Left cardiac atrium (tissue), 4 donors: ENCODE measurements around the gene NUMBL. TPM values are rescaled to one million over a fixed set of nuclear protein-coding genes. Genes with fewer than 3 reads are reported as not detected.
"Not testable (repeated sequence)": the region's sequence is repeated elsewhere in the genome, so short reads cannot be mapped to it uniquely, and the experiment has no call there.

ENCODE experiments used
- ATAC-seq, 2 donors: fragments of 200-7000 bp; cut with Tn5 transposase; one replicate each; pipeline ENCODE4 v1.9.1; 2020; ENCODE audit warnings: mild to moderate bottlenecking in 2 of 2, moderate library complexity in 2 of 2
- DNase-seq: peaks from one replicate; pipeline ENCODE4 v3.0.0-alpha.2; 2020
- intact Hi-C, 2 donors: fragments of 100-400 bp; cut with DNase I; formaldehyde crosslinking; loops; one replicate each; pipeline versions ENCODE4 v1.14.1 to v1.15.1; 2022 to 2023
- total RNA-seq, 2 donors: library from RNA; stranded (reverse); fragmentation: NEBNext Ultra II Directional; extraction: Animal tissue kit (Norgen Biotek cat#: 25700); gene quantifications; one replicate each; pipeline ENCODE4 v1.2.1, GENCODE V29; 2021
- donor health status: DM: no; HTN: yes; CAD: no.
- donor health status: DM: no; HTN: yes; CAD: no; lungs with severe emphysema.
- donor health status: DM: yes; HTN: yes; CAD: no.
- donor health status: Dilated cardiomyopathy.

Gene NUMBL
- total RNA-seq, 2 donors from 2014 or later = 17.6 to 24.6 TPM

DNA sequence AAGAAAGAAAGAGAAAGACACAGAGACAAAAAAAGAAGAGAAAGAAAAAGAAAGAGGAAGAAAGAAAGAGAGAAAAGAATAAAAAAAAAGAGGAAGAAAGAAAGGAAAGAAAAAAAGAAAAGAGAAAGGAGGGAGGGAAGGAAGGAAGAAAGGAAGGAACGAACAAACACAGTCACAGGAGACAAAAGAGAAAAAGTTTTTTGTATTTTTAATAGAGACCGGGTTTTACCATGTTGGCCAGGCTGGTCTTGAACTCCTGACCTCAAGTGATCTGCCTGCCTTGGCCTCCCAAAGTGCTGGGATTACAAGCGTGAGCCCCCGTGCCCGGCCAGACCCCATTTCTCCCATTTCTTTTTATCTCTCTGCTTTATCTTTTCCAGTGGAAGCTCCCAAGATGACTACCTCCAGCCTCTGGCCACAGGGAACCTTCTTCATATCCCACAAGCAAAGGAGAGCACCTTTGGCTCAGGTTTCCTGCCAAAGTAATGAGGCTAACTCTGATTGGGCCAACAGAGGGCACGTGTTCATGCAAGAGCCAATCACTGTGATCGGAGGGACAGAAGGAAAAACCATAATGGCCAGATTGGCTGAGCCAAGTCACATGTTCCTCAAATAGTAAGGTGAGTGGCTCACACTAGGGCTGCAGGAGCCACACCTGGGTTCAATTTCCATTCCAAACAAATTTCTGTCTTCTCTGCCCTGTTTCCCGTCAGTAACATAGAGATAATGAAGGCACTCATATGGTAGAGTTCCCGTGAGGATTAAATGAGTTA is 40.4 kb downstream of the NUMBL start:
- intact Hi-C loops, ATAC-seq, DNase-seq: not testable (repeated sequence)

- ATAC-seq = no peak
- no peak for DNase-seq
- intact Hi-C loops = no loop called here
Measured at GRCh38 chr19:40646743-40647254, 43.7 kb downstream of the NUMBL start.

- DNase-seq (no peak), ATAC-seq (no peak)
- intact Hi-C loops = no loop called here
Measured at GRCh38 chr19:40642757-40643305, 47.6 kb downstream of the NUMBL start.

- ATAC-seq (no peak), DNase-seq (no peak)
- intact Hi-C loops = no loop called here
Measured at GRCh38 chr19:40642051-40642706, 48.3 kb downstream of the NUMBL start.

GRCh38 chr19:40641281-40641680 is 49.2 kb downstream of the NUMBL start:
- intact Hi-C loops = no loop called here
- no peak for DNase-seq
- ATAC-seq = peak in 1 of 2 donors; percentile 42

GRCh38 chr19:40640744-40641143 is 49.7 kb downstream of the NUMBL start:
- DNase-seq = no peak
- ATAC-seq = peak; percentile 55 to 61
- intact Hi-C loops = no loop called here

DNA sequence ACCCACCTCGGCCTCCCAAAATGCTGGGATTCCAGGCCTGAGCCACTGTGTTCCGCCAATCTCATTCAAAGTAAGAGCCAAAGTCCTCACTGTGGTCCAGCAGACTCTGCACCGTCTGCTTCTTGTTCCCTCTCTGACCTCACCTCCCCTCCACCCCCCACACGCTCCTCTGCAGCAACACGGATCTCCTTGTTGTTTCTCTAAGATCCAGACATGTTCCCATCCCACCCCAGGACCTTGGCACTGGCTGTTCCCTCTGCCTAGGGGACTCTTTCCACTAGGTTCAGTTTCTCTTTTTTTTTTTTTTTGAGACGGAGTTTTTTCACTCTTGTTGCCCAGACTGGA is 50.8 kb downstream of the NUMBL start:
- ATAC-seq (peak; percentile 24 to 48), DNase-seq (no peak)
- intact Hi-C loops = loop anchor here in 1 of 2 donors (10.0 kb wide), 1 partner anchor 105 kb away; no protein-coding TSS in a partner anchor

GRCh38 chr19:40638327-40638726 is 52.1 kb downstream of the NUMBL start:
- ATAC-seq = no peak
- intact Hi-C loops = loop anchor here in 1 of 2 donors (10.0 kb wide), 1 partner anchor 104 kb away; no protein-coding TSS in a partner anchor
- DNase-seq = no peak

- intact Hi-C loops = loop anchor here in 1 of 2 donors (10.0 kb wide), 1 partner anchor 98 kb away; no protein-coding TSS in a partner anchor
- no peak for ATAC-seq
- DNase-seq = no peak
Measured at GRCh38 chr19:40633207-40633606, 57.2 kb downstream of the NUMBL start.

DNA sequence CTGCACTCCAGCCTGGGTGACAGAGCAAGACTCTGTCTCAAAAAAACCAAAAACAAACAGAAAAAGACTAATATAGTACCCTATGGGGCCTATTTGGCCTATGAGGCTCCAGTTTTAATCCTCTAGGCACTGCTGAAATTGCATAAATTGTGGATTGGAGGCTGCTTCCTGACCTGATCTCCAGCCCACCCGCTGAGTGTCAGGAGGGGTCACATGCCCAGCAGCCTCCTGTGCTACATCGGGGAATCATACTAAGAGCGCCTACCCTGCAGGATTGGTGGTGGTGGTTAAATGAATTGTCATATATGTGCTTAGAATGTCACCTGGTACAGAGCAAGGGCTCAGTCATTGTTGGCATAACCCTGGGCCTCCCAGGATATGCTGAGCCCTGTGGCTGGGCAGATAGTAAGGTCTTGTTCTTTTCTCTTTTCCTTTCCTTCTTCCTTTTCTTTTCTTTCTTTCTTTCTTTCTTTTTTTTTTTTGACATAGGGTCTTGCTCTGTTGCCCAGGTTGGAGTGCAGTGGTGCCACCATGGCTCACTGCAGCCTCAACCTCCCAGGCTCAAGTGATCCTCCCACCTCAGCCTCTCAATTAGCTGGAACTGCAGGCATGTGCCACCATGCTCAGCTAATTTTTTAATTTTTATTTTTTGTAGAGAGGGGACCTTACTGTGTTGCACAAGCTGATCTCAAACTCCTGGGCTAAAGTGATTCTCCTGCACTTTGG is 58.0 kb downstream of the NUMBL start:
- intact Hi-C loops = loop anchor here in 1 of 2 donors (10.0 kb wide), 1 partner anchor 98 kb away; no protein-coding TSS in a partner anchor
- no peak for ATAC-seq
- DNase-seq = no peak

DNA sequence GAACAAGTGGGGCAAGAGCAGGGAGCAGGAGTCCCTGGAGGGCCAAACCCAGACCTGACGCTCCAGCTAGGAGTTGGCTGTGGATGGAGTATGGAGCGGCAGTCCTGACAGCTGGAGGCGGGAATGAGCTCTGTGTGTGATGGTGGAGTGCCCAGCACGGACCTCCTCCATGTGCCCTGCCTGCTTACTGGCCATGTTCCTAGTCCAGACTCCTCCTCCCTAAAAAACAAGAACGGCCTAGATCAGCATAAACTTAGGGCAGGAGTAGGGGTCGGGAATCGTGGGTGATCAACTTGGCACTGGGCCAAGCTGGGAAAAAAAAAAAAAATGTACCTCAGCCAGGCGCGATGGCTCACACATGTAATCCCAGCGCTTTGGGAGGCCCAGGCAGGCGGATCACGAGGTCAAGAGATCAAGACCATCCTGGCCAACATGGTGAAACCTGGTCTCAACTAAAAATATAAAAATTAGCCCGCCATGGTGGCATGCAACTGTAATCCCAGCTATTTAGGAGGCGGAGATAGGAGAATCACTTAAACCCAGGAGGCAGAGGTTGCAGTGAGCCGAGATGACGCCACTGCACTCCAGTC is 59.8 kb downstream of the NUMBL start:
- intact Hi-C loops = loop anchor here in 1 of 2 donors (10.0 kb wide), 1 partner anchor 96 kb away; no protein-coding TSS in a partner anchor
- no peak for DNase-seq
- ATAC-seq = no peak

- DNase-seq = no peak
- intact Hi-C loops = no loop called here
- no peak for ATAC-seq
Measured at GRCh38 chr19:40629346-40629745, 61.1 kb downstream of the NUMBL start.

DNA sequence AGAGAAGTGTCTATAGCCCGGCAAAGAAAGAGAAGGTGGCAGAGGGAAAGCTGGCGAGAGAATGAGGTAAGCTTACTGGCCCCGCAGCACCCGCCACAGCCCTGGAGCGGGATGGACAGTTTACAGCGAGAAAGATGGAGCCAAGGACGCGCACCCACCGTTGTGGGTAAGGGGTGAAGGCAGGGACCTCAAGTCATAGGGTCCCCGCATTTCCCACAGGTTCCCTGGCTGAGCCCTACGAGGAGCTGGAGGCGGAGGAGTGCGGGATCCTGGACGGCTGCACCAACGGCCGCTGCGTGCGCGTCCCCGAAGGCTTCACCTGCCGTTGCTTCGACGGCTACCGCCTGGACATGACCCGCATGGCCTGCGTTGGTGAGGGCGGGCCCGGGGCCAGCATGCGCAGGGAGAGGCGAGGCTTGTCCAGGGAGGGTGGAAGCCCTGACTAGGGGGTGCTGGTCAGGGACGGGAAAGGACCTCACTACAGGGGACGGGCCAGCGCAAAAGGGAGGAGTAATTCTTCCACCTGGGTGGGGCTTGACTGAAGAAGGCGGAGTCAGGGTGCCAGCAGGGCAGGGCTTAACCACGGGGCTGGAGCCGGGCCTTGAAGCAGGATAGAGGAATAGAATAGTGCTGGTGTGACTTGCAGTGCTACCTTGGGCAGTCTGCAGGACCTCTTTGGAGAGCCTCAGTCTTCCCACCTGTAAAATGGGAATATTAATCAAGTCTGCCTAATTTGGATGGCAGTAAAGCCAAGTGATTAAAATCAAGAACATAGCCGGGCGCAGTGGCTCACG is 62.8 kb downstream of the NUMBL start:
- ATAC-seq (peak in 1 of 2 donors; percentile 7), DNase-seq (no peak)
- intact Hi-C loops = no loop called here

DNA sequence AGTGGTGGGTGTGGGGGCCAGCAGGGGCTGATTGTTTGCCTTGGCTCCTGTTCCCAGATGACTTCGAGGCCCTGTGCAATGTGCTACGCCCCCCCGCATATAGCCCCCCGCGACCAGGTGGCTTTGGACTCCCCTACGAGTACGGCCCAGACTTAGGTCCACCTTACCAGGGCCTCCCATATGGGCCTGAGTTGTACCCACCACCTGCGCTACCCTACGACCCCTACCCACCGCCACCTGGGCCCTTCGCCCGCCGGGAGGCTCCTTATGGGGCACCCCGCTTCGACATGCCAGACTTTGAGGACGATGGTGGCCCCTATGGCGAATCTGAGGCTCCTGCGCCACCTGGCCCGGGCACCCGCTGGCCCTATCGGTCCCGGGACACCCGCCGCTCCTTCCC is 63.5 kb downstream of the NUMBL start:
- intact Hi-C loops = no loop called here
- ATAC-seq (no peak), DNase-seq (no peak)

DNA sequence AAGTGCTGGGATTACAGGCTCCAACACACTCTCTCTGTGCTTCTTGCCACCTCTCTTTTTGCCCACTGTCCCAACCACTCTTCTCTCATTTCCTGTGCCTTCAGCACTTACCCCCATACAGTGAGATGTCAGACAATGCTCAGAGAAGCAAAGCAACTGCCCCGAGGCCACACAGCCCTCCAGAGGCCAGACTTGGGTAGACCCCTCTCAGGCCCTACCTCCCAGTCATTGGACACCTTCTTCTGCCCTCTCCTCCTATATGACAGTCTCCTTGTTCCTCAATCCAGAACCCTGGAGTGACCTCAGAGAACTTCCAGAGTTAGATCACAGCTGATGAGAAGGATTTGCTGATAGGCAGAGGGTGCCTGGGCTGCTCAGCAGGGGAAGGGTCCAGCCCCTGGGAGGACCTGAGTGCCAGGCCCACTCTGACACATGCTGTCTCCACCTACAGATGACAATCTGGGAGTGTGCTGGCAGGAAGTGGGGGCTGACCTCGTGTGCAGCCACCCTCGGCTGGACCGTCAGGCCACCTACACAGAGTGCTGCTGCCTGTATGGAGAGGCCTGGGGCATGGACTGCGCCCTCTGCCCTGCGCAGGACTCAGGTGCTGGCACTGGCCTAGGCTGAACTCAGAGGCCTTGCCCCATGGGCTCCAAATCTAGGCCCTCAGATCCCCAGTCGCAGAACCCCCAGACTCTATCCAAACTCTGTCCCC is 64.9 kb downstream of the NUMBL start:
- intact Hi-C loops = no loop called here
- ATAC-seq (no peak), DNase-seq (no peak)

DNA sequence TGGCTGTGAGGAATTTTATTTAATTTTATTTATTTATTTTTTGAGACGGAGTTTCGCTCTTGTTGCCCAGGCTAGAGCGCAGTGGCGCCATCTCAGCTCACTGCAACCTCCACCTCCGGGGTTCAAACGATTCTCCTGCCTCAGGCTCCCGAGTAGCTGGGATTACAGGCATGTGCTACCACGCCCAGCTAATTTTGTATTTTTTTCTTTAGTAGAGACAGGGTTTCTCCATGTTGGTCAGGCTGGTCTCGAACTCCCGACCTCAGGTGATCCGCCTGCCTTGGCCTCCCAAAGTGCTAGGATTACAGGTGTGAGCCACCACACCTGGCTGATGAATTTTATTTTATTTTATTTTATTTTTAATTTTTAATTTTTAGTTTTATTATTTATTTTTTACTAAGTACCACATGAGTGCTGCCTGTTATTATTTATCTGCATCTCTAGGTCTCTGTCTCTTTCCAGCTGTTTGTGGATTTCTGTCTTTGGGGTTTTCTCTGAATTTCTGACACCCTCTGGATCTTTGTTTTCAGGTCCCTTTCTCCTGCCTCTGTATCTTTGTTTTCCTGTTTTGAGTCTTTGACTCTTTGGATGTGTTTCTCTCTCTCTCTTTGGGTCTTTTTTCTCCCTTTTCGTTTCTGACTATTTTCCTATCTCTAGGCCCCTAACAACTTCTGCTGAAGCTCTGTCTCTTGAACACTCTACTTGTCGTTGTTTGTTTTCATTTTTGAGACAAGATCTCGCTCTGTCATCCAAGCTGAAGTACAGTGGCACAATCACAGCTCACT is 65.9 kb downstream of the NUMBL start:
- ATAC-seq, DNase-seq, intact Hi-C loops: not testable (repeated sequence)
